ENCODE results near the gene TLL1.

Gene TLL1

DNA sequence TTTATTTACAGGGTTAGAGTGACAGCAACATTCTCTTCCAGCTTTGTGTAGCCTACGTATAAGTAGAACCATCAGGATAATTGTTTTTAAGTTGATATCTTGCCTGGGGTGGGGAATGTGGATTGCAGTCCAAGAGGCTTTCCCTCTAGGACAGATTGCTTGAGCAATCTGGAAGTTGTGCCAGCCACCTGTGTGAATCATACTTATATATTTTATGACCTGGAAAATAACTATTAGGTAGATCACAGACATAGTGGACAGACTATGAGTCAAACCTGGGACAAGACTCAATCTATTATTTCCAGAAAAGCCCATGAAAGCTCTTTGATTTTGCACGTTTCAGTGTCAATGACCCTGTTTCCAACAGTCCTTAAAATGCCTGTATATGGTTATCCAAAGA, 98.9 kb downstream of the TLL1 start:
- DNase-seq (ENCODE audit: low read depth), result no peak

DNA sequence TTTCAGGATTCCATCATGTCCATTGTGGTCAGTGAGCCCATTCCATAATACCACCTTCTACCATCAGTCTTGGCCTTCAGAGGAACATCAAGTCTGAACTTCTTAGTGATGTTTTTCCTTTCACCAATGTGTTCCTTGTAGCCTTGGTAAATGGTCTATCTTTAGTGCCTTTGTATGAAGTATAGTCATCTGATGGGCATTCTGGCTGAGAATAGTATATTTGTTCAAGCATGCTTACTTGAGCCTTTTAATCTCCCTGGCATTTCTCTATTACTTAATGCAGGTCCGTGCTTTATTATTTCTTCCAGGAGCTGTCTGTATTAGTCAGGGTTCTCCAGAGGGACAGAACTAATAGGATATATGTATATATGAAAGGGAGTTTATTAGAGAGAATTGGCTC, 99.7 kb downstream of the TLL1 start:
- no peak for DNase-seq (ENCODE audit: low read depth)

DNA sequence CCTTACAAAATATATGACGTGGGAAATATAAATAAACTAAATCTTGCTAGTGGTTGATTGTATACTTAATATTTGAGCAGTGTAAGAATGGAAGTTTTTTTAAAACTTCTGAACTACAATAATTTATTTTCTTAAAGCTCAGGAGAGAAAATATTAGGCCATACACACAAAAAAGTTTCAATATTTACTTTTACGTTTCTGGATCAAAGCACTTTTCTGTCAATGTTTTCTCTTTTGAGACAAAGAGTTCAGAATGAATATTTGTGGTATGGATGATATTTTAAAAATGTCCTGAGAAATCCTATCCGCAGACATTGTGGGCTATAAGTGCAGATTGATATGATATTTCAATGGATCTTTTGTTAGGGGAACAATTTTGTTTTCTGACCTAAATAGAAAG, 109.9 kb downstream of the TLL1 start:
- no peak for DNase-seq (ENCODE audit: low read depth)

DNA sequence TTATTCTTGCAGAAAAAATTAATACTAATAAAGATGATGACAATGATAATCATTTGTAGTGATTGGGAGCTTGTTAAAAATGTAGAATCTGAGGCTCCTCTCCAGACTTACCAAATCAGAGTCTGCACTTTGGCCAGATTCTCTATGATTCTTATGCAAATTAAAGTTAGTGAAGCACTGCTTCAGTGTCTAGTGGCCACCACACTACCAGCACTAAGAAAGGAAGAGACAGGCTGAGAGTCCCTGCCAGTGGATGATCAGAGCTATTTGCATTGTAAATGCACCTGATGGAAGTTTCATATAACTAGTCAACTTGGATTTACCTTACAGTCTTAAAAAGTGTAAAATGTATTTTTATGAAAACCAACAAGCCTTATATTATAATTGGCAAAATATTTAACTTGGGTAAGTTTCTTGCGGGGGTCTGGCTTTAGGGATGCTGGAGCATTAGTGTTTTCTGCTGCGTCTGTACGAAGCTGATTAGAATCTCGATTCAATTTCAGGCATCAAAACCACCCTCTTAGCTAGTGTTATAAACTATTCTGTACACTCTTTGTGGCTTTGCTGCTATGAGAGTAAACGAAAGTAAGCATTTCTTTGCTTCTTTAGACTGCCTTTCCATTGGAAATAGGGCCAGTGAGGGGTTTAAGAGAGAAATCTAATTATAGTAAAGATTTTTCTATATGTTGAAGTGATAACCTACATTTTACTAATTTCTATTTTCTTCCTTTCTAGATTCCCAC, 114.1 kb downstream of the TLL1 start:
- DNase-seq (ENCODE audit: low read depth), result no peak

DNA sequence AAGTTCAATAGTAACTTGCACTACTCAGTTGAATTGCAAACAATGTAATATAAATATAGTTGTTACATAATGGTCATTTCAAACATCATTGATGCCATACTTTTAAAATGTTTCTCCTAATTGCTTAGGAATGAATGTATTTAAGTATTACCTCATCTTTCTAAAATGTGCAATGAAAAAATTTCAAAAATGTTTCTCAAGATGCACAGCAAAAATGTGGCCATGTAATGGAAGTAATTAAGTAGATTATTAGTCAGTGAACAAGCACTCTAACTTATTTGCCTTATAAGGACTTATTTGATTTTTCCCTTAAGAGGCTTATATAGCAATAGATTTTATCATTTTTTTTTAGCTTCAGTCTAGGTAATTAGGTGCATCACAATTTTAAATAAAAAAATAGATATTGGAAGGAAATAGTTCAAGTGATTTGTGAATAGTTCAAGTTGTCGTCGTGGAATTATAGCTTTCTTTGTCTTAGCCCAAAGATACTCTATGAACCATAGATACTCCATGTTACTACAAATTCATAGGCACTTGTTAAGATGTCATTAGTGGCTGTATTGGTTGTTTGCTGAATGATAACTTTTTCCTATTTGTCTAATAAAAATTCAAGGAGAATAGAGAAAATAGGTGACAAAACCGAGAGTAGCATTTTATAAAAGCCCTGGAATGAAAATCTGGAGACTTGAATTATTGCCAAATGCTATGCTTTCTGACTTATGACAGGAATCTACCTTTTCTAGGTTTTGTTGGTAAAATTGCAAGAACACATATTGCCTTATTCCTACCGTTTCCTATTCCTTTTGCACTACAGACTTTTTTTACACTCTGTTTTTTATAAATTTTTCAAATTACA, 118.5 kb downstream of the TLL1 start:
- no peak for DNase-seq (ENCODE audit: low read depth)

DNA sequence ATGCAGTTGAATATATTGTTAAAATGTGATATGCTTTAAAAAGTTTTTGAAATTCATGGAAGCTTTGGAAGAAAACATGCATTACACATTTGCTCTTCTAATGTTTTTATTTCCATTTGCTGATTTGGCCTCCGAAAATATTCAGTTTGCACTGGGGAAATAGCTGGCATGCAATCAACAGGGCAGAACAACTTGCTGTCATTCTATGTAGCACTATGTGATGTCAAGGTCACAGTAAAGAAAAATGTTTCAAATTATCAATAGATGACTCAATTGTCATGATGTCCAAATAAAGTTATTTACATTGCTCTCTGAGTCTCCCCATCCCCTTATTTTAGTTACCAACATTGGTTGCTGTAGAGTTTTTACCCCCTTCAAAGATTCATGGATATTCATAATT, 119.2 kb downstream of the TLL1 start:
- DNase-seq (ENCODE audit: low read depth), result no peak

DNA sequence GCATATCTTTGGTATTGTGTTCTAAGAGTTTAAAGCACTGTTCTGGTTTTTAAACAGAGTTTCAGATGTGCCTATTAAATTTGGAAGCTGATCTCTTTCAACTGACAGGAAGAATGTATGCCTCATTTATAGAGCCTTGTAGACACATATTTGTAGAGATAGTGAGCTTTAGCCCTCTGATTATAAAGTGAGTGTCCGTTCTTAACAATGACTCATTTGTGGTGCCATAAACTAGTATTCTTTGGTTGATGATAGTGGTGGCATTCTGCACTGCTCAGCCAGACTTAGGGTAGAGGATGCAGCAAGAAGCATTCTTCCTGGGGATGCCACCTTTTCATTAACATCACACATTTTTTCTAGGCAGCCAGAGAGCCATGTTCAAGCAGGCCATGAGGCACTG, 121.7 kb downstream of the TLL1 start:
- DNase-seq (ENCODE audit: low read depth), result no peak

DNA sequence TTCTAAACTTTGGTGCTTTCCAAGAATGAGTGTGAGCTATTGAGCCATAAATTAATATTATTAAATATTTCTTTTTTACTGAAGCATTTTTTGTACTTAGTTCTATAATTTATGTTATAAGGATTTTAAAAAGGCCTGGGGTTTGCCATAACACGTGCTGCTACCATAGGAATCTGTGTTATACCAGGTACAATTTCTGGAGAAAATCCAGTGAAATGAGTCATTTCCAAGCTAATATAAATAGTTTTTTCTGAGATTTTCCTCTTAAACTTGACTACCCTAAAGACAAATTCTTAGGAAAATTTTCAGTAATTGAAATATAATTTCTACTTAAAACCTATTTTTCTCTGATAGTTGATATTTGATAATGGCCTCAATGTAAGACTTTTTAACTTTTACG, 130.8 kb downstream of the TLL1 start:
- no peak for DNase-seq (ENCODE audit: low read depth)

DNA sequence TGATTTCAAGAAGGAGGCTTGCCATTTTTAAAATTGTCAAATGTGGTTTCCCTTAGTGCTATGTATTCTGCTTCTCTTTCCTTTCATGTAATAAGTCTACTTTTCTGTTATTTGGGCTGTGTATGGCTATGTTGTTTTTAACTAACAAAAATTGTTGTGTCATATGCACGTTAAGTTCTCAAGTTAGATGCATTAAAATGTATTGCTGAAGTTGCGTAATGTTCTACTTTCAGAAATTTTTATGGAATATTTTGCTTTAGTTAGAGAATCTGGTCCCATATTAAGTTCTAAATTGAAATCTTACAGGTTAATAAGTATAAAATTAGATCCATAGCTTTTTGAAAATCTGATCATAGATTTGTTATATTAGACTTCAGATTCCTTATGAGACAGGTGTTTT, 133.2 kb downstream of the TLL1 start:
- no peak for DNase-seq (ENCODE audit: low read depth)

DNA sequence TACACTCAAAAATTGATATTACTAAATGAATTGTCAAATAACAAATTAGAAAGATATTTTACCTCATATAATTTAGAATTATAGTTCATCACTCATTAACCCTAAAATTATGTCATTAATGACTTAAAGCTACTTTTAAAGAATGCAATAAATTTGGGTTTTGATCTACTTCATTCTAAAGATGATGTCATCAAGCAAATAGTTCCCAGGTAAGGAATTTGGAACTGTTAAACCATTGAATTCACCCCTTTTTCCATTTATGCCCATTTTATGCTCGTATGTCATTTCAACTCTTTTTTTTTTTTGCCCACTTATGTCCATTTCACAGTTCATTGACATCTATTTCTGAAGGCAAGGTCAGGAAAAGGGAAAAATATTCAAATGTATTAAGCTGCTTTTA, 135.5 kb downstream of the TLL1 start:
- DNase-seq (ENCODE audit: low read depth), result no peak

DNA sequence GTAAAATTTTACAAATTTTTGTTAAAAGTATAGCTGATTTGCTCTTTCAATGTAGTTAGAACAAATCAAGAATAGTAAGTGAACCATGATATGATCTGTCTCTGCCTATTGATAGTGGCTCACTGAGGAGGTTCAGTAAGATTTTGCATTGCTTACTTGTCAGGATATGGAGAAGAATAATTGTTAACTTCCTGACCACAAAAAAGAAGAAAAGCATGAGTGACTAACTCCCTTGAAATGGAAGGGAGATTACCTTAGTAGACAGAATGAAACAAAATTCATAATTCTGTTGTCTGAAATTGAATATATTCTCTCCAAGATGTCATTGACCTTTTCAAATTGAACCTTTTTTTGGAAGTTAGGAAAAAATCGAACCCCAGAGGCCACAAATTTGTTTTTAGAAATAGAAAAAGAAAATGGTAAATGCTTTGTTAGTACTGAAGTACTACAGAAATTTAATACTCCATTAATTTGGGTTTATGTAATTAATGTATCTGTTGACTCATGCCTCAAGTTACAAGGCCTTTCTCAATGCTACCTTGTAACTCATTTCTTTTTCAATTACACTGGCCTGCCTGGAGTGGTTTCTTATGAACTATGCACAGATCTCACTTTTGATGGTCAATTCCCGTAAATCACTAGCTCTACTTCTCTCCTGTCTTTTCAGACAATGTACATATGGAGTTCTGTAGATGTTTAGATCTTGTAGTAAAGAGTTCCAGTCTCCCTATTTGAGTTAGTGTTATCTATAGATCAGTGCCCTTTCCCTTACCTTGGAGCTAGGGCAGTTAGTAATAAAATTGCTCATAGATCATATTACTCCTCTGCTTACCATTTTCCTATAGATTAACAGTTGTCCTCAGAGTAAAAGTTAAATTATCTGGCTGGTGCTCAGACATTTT, 139.3 kb downstream of the TLL1 start:
- no peak for DNase-seq (ENCODE audit: low read depth)

DNA sequence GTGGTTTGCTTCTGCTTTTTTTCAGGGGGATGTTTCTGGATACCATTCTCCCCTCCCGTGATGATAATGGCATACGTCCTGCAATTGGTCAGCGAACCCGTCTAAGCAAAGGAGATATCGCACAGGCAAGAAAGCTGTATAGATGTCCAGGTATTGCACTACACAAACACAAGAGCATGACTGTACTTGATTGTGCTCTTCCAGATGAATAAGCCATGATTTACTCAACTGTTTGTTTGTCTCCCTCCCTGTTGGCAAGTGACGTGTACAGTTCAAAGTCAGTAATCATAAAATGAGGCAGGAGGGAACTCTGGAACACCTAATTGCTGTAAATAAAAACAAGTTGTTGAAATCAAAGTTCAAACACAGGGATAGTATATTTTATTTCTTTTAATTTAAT, 141.4 kb downstream of the TLL1 start:
- no peak for DNase-seq (ENCODE audit: low read depth)

DNA sequence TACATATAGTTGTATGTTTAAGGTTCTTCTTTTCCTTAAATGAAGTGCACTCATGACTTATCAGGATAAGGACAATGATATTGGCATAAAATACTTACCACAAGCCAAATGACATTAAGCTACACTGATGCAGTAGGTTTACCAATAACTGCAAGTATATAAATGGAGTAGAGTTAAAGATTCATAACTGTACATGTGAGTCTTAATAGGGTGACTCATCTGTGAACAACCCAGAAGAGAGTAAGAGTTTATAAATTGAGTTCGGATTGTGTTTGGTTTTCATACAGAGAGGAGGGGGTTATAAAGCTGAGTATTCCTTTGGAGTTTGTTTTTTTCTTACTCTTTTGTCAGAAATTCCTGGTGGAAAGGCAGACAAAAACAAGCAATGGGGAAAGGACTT, 144.8 kb downstream of the TLL1 start:
- DNase-seq (ENCODE audit: low read depth), result no peak

DNA sequence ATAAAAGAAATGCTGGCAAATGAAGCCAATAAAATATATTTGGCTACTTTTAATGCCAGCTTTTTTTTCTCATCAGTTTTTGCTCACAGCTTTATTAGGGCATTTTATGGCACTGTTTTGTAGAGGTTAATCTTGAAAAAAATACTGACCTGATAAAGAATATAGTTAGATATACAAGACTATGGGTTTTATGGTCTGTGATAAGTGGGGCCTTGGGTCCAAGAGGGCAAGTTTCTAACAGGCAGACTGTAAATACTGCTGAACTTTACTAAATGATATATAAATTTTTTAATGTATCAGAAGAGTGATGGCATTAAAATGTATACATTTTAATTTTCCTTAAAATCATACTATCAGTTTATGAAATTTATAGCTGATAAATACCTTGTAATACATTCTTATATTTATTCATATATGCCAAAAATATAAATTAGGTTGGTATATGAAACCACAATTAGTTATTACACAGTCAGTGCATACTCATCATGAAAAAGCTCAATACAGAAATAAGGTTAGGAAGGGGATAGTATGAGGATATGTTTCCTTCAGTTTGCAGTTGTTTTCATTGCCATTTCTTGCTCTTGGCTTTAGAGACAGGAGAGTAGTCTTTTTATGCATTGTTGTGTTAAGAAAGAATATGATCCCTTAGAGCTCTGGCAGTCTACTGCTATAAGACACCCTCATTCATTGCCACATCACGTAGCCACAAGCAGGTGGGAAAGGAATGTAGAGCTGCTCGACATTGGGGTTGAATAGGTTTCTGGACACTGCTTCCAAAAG, 146.6 kb downstream of the TLL1 start:
- no peak for DNase-seq (ENCODE audit: low read depth)

DNA sequence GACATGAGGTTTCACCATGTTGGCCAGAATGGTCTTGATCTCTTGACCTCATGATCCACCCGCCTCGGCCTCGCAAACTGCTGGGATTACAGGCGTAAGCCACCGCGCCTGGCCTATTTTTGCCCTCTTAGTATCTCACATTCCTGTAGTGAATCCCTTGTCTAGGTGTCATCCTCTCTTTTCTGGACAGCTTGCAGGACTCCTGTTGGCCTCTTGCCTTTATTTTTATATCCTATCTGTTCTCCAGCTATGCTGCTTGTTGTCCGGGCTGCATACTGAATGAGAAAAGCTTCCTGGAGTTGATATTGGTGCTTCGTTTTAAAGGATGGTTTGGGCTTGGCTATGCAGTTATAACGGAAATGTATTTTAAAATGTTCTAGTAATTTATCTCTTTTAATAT, 148.6 kb downstream of the TLL1 start:
- DNase-seq (ENCODE audit: low read depth), result no peak

DNA sequence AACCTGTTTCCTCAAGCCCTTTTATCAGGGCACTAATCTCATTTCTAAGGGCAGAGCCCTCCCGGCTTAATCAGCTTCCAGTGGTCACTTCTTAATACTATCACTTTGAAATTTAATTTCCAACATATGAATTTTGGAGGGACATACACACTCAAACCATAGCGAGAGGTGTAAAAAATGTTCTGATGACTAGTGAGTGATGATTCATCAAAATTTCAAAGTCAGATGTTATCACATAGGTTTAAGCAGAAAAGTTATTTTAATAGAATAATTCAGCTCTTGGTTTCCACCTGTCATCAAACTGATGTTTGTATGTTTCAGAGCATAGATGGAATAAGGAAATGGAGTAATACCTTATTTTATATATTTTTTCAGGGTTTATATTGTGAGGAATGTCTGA, 161.9 kb downstream of the TLL1 start:
- DNase-seq (ENCODE audit: low read depth), result no peak

DNA sequence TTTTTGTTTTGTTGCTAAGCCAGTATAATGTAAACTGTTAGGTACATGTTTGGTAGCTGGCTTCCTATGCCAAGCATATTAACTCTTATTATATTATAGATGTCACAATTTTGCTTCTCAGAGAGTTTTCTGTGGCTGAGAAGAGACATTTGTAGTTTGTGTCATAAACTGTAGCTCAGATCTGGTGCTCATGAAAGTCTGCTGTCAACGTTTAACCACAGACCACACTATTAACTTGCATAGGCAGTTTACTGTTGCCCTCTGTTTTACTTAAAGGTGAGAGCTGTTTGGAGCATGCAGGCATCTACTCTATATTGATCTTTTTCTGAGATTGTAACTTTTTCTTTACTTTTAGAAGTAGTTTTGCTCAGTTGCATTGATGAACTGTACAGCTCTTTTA, 166.8 kb downstream of the TLL1 start:
- DNase-seq (ENCODE audit: low read depth), result no peak

DNA sequence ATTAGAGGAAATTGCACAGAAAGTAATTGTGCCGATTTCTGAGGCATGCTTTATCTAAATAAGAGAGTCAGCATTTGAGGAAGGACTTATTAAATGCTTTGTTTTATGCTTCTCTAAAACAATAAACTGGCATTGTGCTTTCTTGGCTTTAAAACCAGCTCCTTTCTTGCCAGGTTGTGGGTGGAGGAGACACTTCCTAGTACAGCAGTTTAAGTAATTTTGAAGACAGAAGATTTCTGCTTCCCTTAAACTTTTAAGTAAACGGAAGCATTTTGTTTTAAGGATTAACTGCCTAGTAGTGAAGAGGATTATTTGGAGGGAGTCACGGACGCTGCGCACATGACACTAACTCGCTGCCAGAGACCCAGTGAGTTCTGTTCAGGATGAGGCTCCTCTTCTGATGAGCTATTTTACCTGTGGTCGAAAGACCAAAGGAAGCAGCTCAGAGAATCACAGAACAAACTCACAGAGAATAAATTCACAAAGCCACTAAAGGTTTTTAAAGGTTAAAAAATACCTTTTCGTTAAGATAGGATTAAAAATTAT, 169.5 kb downstream of the TLL1 start:
- DNase-seq (ENCODE audit: low read depth), result no peak

DNA sequence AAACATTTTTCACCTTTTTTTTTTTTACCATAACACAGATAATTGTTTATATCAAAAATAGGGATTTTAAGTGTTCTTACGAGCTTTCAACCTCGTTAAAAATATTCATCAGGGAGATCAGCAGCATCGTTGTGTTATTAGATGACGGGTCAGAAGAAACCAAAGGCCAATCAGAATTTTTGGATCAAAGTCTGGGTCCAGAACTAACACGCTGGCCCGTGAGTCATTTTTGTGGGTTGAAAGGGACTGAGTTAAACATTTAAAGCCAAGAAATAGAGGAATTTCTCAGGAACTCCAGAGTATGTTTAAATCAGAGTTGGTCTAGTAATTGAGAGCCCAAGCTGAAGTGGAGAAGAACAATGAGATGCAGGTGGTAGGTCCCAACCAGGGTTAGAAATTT, 170.8 kb downstream of the TLL1 start:
- DNase-seq (ENCODE audit: low read depth), result no peak

DNA sequence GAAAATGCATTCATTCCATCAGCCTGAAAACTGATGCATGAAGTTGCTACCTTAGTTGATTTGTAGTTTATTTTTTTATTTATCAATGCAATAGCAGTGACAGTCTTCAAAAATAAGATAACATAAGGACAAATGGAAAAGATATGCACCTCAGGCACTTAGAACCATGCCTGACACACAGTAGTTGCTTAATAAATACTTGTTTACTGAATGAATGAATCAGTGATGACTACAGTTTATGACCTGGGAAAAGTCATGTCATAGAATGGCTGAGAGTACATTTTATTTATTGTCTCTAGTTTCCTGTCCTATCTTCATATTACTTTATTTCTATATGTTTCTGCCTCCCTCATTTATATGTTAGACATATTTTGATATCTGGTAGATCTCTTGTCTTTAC, 171.8 kb downstream of the TLL1 start:
- no peak for DNase-seq (ENCODE audit: low read depth)

DNA sequence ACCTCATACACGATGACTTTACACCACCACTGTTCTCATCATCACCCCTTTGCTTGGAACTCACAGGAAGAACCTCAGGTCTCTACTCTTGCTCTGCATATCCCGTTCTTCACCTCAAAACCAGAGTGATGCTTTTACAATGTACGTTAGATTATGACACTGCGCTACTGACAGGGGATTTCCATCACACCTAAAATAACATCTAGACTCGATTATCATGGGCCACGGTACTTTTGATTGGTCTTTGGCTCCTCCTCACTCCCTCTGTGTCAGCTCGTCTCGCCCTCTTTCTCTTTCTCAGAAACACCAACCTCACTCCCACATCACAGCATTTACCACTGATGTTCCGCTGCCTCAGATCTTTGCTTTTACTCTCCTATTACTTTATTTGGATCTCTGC, 172.4 kb downstream of the TLL1 start:
- no peak for DNase-seq (ENCODE audit: low read depth)

DNA sequence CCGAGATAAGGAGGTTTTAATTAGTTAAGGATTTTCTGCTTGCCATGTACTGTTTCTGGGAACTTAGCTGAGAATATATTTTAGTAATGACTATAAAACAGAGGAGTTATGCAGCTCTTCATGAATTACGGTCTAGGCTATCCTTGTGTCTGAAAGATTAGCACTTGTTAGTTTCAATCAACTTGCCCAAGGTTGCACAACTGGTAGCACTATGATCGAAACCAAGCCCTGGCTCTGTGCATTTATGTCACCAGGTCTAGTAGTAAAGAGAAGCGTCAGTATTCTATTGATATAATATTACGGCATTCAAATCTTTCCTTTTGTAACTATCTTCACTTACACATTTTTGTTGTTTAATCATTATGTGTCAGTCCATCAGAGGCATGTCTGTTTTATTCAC, 176.0 kb downstream of the TLL1 start:
- DNase-seq (ENCODE audit: low read depth), result no peak

Data from activated T-cell treated with anti-CD3 and anti-CD28 coated beads for 1 hour (primary cell).